ENCODE data around the gene BST1. TPM values are rescaled to one million over a fixed set of nuclear protein-coding genes. Genes with fewer than 3 reads are reported as not detected.

BST1 gene
- total and polyA plus RNA-seq, 12 donors = 2.3 to 10.3 (median 4.0) TPM

DNA sequence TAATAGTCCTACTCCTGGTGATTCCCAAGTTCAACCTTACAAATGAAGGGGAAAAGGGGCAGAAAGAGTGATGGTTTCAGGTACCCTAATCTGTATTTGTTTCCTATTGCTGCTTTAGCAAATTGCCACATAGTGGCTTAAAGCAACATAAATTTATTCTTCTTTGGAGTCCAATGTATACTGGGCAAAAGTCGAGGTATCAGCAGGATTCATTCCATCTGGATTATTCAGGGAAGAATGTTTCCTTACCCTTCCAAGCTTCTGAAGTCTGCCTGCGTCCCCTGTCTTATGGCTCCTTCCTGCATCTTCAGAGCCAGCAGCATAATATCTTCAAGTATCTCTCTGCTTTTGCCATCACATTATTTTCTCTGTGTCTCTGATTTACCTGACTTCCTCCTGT lies 10.3 kb upstream of the BST1 start:
- 84 to 95% (median 93%) methylated on average over 2 of the region's 2 CpGs for WGBS, 4 donors
- no peak for DNase-seq
- Histone ChIP-seq H3K36me3 (replicated peaks in 1 of 2) (no peaks in the 10 kb centered on the region), H3K4me3 (no peak overlapping the region), H3K9me3 (replicated peaks in 1 of 3) (no peaks in the 10 kb centered on the region), H3K27ac (no peak overlapping the region), H3K27me3 (no peaks in the 10 kb centered on the region), H3K4me1 (replicated peaks in 1 of 2) (peaks cover 0 to 17% of the 10 kb centered on the region in 2 donors)
- TF ChIP-seq POLR2A (IDR thresholded peaks at IDR 0.05) = no peak
- TF ChIP-seq, protein P1, sequence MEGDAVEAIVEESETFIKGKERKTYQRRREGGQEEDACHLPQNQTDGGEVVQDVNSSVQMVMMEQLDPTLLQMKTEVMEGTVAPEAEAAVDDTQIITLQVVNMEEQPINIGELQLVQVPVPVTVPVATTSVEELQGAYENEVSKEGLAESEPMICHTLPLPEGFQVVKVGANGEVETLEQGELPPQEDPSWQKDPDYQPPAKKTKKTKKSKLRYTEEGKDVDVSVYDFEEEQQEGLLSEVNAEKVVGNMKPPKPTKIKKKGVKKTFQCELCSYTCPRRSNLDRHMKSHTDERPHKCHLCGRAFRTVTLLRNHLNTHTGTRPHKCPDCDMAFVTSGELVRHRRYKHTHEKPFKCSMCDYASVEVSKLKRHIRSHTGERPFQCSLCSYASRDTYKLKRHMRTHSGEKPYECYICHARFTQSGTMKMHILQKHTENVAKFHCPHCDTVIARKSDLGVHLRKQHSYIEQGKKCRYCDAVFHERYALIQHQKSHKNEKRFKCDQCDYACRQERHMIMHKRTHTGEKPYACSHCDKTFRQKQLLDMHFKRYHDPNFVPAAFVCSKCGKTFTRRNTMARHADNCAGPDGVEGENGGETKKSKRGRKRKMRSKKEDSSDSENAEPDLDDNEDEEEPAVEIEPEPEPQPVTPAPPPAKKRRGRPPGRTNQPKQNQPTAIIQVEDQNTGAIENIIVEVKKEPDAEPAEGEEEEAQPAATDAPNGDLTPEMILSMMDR (IDR thresholded peaks at IDR 0.05) = no peak
- intact Hi-C loops (cut with DNase I) = no loop called here

DNA sequence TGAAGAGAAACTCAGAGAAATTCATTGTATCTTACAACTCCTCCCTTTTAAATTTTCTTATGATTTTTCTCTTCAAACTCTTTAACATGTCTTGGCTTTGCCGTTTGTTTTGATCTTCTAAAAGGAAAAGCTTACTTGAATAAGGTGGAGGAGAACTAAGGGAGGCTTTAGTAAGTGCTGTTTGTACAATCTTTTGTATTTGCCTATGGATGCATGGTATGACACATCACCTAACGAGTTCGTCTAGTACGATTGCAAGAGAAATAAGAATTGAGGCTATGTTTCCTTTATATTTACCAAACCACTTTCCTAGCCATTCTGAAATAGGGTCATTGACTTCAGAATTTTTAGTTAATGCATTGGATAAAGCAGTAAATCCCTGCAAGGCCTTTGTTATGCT lies 8.4 kb upstream of the BST1 start:
- Histone ChIP-seq H3K4me3 (no peak overlapping the region), H3K36me3 (replicated peaks in 1 of 2) (no peaks in the 10 kb centered on the region), H3K4me1 (replicated peaks in 1 of 2) (peaks cover 0 to 17% of the 10 kb centered on the region in 2 donors), H3K9me3 (replicated peaks in 1 of 3) (no peaks in the 10 kb centered on the region), H3K27ac (no peak overlapping the region), H3K27me3 (no peaks in the 10 kb centered on the region)
- TF ChIP-seq, protein P1 (IDR thresholded peaks at IDR 0.05) = no peak
- TF ChIP-seq POLR2A (IDR thresholded peaks at IDR 0.05) = no peak
- intact Hi-C loops (cut with DNase I) = no loop called here
- 87 to 90% (median 89%) methylated on average over 4 of the region's 4 CpGs for WGBS, 4 donors
- no peak for DNase-seq

DNA sequence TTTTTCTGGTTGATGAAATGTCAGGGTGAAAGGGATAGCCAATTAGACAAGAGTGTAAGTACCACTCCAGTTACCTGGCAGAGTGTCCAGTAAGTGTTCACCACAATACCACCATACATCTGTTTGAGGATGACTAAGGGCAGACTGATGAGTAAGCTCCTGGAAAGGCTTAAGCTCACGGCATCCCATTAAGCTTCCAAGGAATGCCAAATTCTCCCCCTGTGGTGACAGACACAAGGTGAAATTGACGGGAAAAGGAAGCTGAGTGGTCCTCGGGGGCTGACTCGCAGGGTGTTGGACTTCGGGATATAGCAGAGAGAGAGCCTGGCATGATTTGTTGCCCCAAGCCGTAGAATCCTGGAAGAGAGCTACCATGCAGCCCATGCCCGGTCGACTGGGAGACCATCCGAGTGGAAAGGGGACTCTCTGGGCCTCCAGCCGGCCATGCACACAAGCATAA lies 7.6 kb upstream of the BST1 start:
- Histone ChIP-seq H3K4me3 (no peak overlapping the region), H3K27ac (no peak overlapping the region), H3K4me1 (replicated peaks in 1 of 2) (peaks cover 0 to 10% of the 10 kb centered on the region in 2 donors), H3K36me3 (replicated peaks in 1 of 2) (no peaks in the 10 kb centered on the region), H3K27me3 (no peaks in the 10 kb centered on the region), H3K9me3 (replicated peaks in 1 of 3) (no peaks in the 10 kb centered on the region)
- no peak for DNase-seq
- intact Hi-C loops (cut with DNase I) = no loop called here
- WGBS, 4 donors = 87 to 91% (median 89%) methylated on average over 10 of the region's 10 CpGs
- no peak for TF ChIP-seq POLR2A (IDR thresholded peaks at IDR 0.05)
- TF ChIP-seq, protein P1 (IDR thresholded peaks at IDR 0.05) = no peak

DNA sequence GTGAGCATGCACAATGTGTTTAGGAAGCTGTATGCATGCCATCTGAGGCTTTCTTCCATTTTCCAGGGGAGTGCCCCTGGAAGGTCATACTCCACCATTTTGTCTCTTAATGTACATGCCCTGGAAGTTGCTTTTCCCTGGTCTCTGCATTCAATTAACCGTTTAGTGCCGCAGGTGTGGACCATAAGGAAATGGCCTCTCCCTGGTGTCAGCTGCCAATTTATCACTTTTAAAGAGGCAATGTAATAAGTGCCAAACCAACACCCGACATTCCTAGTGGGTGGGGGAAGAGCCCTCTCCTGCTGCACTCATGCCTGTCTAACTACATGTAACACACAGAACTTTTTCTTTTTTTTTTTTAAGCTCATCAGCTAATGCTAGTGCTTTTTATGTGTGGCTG lies 7.1 kb upstream of the BST1 start:
- no peak overlapping the region for H3K27ac ChIP-seq
- H3K36me3 ChIP-seq (replicated peaks in 1 of 2) = no peaks in the 10 kb centered on the region
- intact Hi-C loops (cut with DNase I) = no loop called here
- no peaks in the 10 kb centered on the region for H3K9me3 ChIP-seq (replicated peaks in 1 of 3)
- WGBS, 4 donors = 80 to 84% (median 80%) methylated on average over 3 of the region's 3 CpGs
- H3K27me3 ChIP-seq = no peaks in the 10 kb centered on the region
- DNase-seq = no peak
- no peak for TF ChIP-seq POLR2A (IDR thresholded peaks at IDR 0.05)
- TF ChIP-seq, protein P1 (IDR thresholded peaks at IDR 0.05) = no peak
- peaks cover 0 to 6% of the 10 kb centered on the region in 2 donors for H3K4me1 ChIP-seq (replicated peaks in 1 of 2)
- no peak overlapping the region for H3K4me3 ChIP-seq

Measured in adrenal gland (tissue), 12 donors.